ENCODE data around the gene BPIFB6.

- TF ChIP-seq CTCF (IDR thresholded peaks at IDR 0.05) (no peak), POLR2A (IDR thresholded peaks at IDR 0.05) (no peak)
Observed at GRCh38 chr20:33015114-33015484, 16.3 kb upstream of the BPIFB6 start.
